Panc1 (cell line): ENCODE data around the gene CYS1.

ENCODE experiments used
- POLR2AphosphoS5 ChIP-seq: IDR thresholded peaks from 2 replicates; pipeline ENCODE4 v1.6.1; 2012; ENCODE audit warnings: mild to moderate bottlenecking, low read depth, low read length, moderate library complexity
- SIN3A ChIP-seq: IDR thresholded peaks from 2 replicates; pipeline ENCODE4 v1.6.1; 2012; ENCODE audit warnings: low read depth, mild to moderate bottlenecking, low read length, moderate library complexity, borderline replicate concordance; ENCODE audit not compliant: insufficient read depth
- TCF7L2 ChIP-seq: IDR thresholded peaks from 2 replicates; pipeline ENCODE4 v1.6.1; 2011; ENCODE audit warnings: mild to moderate bottlenecking, low read depth, low read length, inconsistent platforms
- TF ChIP-seq, protein P1 (sequence below): fragments of 450-650 bp; IDR thresholded peaks from 2 replicates; pipeline ENCODE4 v1.5.1; 2017; ENCODE audit warnings: mild to moderate bottlenecking
- TF ChIP-seq, protein P2 (sequence below), 2 experiments: IDR thresholded peaks; 2 replicates each; pipeline ENCODE4 v1.6.1; 2011 to 2012; ENCODE audit warnings: low read depth in 2 of 2, control low read depth in 1 of 2, low read length in 1 of 2, mild to moderate bottlenecking in 1 of 2, moderate library complexity in 1 of 2; ENCODE audit not compliant: insufficient read depth in 1 of 2

DNA sequence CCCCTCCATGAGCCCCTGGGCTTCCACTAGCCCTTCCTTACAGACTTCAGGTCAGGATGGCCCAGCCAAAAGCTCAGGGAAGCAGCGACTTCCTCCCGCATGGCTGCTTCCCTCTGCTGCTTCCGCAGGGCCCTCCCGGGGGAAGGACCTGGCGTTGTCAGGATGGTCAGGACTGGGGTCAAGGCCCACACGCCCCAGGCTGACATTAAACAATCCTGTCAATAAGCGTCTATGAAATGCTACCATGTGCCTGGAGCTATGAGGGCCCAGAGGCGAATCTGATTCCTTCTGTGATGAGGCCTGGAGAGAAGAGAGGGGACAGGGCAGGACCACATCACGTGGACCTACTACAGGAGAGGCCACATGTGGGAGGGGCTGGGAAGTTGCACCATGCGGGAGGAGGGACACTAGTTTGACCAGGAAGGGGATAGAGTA, 17.3 kb downstream of the CYS1 start:
- TF ChIP-seq, protein P1, sequence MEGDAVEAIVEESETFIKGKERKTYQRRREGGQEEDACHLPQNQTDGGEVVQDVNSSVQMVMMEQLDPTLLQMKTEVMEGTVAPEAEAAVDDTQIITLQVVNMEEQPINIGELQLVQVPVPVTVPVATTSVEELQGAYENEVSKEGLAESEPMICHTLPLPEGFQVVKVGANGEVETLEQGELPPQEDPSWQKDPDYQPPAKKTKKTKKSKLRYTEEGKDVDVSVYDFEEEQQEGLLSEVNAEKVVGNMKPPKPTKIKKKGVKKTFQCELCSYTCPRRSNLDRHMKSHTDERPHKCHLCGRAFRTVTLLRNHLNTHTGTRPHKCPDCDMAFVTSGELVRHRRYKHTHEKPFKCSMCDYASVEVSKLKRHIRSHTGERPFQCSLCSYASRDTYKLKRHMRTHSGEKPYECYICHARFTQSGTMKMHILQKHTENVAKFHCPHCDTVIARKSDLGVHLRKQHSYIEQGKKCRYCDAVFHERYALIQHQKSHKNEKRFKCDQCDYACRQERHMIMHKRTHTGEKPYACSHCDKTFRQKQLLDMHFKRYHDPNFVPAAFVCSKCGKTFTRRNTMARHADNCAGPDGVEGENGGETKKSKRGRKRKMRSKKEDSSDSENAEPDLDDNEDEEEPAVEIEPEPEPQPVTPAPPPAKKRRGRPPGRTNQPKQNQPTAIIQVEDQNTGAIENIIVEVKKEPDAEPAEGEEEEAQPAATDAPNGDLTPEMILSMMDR = no peak
- TF ChIP-seq TCF7L2 (no peak), POLR2AphosphoS5 (no peak), SIN3A (no peak)
- TF ChIP-seq, protein P2, sequence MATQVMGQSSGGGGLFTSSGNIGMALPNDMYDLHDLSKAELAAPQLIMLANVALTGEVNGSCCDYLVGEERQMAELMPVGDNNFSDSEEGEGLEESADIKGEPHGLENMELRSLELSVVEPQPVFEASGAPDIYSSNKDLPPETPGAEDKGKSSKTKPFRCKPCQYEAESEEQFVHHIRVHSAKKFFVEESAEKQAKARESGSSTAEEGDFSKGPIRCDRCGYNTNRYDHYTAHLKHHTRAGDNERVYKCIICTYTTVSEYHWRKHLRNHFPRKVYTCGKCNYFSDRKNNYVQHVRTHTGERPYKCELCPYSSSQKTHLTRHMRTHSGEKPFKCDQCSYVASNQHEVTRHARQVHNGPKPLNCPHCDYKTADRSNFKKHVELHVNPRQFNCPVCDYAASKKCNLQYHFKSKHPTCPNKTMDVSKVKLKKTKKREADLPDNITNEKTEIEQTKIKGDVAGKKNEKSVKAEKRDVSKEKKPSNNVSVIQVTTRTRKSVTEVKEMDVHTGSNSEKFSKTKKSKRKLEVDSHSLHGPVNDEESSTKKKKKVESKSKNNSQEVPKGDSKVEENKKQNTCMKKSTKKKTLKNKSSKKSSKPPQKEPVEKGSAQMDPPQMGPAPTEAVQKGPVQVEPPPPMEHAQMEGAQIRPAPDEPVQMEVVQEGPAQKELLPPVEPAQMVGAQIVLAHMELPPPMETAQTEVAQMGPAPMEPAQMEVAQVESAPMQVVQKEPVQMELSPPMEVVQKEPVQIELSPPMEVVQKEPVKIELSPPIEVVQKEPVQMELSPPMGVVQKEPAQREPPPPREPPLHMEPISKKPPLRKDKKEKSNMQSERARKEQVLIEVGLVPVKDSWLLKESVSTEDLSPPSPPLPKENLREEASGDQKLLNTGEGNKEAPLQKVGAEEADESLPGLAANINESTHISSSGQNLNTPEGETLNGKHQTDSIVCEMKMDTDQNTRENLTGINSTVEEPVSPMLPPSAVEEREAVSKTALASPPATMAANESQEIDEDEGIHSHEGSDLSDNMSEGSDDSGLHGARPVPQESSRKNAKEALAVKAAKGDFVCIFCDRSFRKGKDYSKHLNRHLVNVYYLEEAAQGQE (IDR thresholded peaks at IDR 0.05; ENCODE audit: insufficient read depth in 1 of 2, low read depth in 2 of 2, low read length in 1 of 2) = no peak
